Thyroid gland (tissue), 4 donors: ENCODE measurements around the gene USP48.

Experiments
- POLR2A ChIP-seq, 2 donors: fragments of 450-650 bp; IDR thresholded peaks; one replicate each; pipeline ENCODE4 v1.6.1; 2017; ENCODE audit warnings: antibody characterized with exemption in 2 of 2, mild to moderate bottlenecking in 2 of 2, moderate library complexity in 1 of 2
- TF ChIP-seq, protein P1 (sequence below), 6 experiments: fragments of 200-600 bp in 3 of 6; fragments of 450-650 bp in 3 of 6; sonication (generic) in 3 of 6; IDR thresholded peaks; one replicate each; pipeline ENCODE4 v1.5.1; 2016 to 2019; ENCODE audit warnings: antibody characterized with exemption in 6 of 6, mild to moderate bottlenecking in 2 of 6, inconsistent platforms in 1 of 6, moderate library complexity in 1 of 6

- TF ChIP-seq POLR2A (IDR thresholded peaks at IDR 0.05), result no peak
- TF ChIP-seq, protein P1, sequence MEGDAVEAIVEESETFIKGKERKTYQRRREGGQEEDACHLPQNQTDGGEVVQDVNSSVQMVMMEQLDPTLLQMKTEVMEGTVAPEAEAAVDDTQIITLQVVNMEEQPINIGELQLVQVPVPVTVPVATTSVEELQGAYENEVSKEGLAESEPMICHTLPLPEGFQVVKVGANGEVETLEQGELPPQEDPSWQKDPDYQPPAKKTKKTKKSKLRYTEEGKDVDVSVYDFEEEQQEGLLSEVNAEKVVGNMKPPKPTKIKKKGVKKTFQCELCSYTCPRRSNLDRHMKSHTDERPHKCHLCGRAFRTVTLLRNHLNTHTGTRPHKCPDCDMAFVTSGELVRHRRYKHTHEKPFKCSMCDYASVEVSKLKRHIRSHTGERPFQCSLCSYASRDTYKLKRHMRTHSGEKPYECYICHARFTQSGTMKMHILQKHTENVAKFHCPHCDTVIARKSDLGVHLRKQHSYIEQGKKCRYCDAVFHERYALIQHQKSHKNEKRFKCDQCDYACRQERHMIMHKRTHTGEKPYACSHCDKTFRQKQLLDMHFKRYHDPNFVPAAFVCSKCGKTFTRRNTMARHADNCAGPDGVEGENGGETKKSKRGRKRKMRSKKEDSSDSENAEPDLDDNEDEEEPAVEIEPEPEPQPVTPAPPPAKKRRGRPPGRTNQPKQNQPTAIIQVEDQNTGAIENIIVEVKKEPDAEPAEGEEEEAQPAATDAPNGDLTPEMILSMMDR (IDR thresholded peaks at IDR 0.05), result no peak
Measured at GRCh38 chr1:21762022-21762404, 20.9 kb downstream of the USP48 start.
